ENCODE results near the gene DDN.

- TF ChIP-seq CTCF (IDR thresholded peaks at IDR 0.05): no peak
- TF ChIP-seq POLR2A (IDR thresholded peaks at IDR 0.05): no peak
These were observed 25.6 kb downstream of the DDN start for GRCh38 chr12:48973531-48973930.

Data from esophagus squamous epithelium (tissue), 4 donors.